IMR-90 (cell line): ENCODE measurements around the gene CSRP2. TPM values are rescaled to one million over a fixed set of nuclear protein-coding genes. Genes with fewer than 3 reads are reported as not detected.

ENCODE experiments used
- polyA plus RNA-seq, 3 experiments: library from polyadenylated mRNA; depleted of rRNA; stranded (reverse); fragments of >200 nt; gene quantifications; 2 replicates each; pipeline ENCODE4 v1.2.3, GENCODE V29; 2012; ENCODE audit warnings: low replicate concordance in 1 of 3
- total RNA-seq: library from RNA; depleted of rRNA; stranded (reverse); fragments of >200 nt; gene quantifications from 2 replicates; pipeline ENCODE4 v1.2.3, GENCODE V29; 2012; rRNA removed

Gene CSRP2
- total and polyA plus RNA-seq, 2 of the 4 experiments (the other 2 are of a cell fraction): 156 to 179 TPM

Other genes with a start within 250 kb of the CSRP2 start
- gene ZDHHC17, start 114.9 kb downstream of the CSRP2 start, total RNA-seq: 86.4 and 125 TPM in 2 replicates
- gene ZDHHC17, start 114.9 kb downstream of the CSRP2 start, polyA plus RNA-seq (2012; rRNA removed): 23.3 and 24.8 TPM in 2 replicates
- gene E2F7, start 186.6 kb upstream of the CSRP2 start, total RNA-seq: 8.1 and 10.3 TPM in 2 replicates
- gene E2F7, start 186.6 kb upstream of the CSRP2 start, polyA plus RNA-seq (2012; rRNA removed): 6.0 TPM in 2 replicates